ENCODE measurements around the gene CCDC112.
"Not testable (repeated sequence)": the region's sequence is repeated elsewhere in the genome, so short reads cannot be mapped to it uniquely, and the experiment has no call there.

Gene CCDC112

DNA sequence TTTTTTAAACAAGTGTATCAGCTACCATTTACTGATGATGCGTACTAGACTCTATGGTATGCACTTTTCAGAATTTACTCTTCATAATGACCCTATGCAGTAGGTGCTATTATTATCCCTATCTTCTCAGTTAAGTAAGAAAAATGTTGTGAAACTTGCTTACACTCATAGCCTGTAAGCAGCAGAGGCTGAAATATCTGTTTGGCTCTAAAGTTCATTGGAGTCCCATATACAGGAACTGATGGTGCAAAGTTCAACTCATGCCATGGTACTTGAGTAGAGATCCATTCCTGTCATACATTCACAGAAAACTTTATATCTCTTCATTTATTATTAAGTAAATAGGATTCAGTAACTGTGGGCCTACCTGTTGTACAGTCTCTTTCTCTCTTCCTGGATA is 41.4 kb upstream of the CCDC112 start:
- TF ChIP-seq, protein P1, sequence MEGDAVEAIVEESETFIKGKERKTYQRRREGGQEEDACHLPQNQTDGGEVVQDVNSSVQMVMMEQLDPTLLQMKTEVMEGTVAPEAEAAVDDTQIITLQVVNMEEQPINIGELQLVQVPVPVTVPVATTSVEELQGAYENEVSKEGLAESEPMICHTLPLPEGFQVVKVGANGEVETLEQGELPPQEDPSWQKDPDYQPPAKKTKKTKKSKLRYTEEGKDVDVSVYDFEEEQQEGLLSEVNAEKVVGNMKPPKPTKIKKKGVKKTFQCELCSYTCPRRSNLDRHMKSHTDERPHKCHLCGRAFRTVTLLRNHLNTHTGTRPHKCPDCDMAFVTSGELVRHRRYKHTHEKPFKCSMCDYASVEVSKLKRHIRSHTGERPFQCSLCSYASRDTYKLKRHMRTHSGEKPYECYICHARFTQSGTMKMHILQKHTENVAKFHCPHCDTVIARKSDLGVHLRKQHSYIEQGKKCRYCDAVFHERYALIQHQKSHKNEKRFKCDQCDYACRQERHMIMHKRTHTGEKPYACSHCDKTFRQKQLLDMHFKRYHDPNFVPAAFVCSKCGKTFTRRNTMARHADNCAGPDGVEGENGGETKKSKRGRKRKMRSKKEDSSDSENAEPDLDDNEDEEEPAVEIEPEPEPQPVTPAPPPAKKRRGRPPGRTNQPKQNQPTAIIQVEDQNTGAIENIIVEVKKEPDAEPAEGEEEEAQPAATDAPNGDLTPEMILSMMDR (IDR thresholded peaks at IDR 0.05; ENCODE audit: low read depth, low read length): no peak

DNA sequence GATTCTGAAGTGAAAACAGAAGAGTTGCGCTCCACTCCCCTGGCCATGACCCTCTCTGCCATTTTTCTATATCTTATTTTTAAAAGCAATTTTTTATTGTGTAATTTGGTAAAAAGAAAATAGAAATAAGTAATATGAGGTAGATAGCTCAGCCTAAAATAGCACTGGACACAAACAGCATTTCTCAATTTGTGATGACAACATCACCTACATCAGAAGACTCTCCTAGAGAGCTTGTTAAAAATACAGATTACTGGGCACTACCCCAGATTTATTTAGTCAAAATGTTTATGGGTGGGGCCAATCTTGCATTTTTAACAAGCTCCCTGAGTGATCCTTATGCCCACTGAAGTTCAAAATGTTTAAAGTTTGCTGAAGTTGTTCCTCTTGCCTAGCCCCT is 40.5 kb upstream of the CCDC112 start:
- no peak overlapping the region for H3K4me3 ChIP-seq (ENCODE audit: low read depth, low read length)
- TF ChIP-seq, protein P1 (IDR thresholded peaks at IDR 0.05; ENCODE audit: low read depth, low read length): no peak

More for the DNA sequence above, 41.4 kb upstream of the CCDC112 start:
- no peak overlapping the region for H3K4me3 ChIP-seq (ENCODE audit: low read depth, low read length)

DNA sequence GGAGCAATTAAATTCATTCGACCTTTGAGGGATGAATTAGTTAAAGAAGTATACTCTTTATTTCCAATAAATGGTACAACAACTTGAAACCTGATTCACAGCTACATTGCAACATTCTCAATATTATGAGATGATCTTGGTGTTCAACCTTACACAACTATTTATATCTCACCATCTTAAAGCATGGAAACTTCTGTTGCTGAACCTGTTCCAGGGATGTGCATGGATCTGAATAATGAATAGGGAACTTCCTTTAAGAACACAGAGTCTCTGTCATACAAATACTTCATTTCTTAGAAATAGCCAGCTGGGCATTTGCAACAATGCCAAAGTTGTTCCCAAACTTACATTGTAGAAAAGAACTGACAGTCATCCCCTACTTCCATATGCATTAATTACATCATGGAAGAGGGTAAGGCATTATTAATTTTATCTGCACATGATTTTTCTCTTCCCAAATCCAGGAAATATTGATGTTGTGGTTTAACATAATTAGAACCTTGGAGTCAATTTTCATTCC is 39.8 kb upstream of the CCDC112 start:
- H3K4me3 ChIP-seq (ENCODE audit: low read depth, low read length): no peak overlapping the region
- TF ChIP-seq, protein P1 (IDR thresholded peaks at IDR 0.05; ENCODE audit: low read depth, low read length): no peak

DNA sequence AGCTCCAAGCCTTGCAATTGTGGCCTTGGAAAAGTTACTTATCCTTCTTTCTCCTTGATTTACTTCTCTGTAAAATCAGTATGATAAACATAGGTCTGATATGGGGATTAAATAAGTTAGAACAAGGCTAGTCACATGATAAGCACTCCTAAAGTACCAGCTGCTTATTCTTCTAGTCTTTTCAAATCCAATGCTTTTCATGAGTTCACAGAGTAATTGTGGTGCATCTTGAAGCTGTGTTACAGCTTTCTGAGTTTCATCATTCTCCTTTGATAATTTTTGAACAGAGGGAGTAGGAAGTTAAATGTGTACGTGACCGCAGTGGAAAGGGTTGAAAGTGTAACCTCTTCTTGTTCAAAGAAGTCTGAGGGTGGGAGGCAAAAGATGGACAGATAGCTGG is 38.8 kb upstream of the CCDC112 start:
- H3K4me3 ChIP-seq (ENCODE audit: low read depth, low read length): no peak overlapping the region
- TF ChIP-seq, protein P1 (IDR thresholded peaks at IDR 0.05; ENCODE audit: low read depth, low read length): no peak

DNA sequence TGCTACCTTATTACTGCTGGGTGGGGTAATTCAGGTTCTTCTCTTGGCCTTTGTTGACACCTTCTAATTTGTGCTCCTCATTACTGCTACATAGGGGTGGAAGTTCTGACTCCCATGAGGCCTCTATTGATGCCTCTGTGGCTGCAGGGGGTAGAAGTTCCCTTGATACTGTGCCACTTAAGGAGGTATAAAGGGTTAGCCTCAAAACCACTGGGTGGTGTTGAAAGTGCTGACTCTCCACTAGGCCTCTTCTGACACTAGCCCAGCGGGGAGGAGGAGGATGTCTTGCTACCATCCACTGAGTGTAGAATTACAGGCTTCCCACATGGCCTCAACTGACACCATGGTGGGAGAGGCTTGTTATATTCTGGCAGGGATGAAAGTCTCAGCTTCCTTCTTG is 36.7 kb upstream of the CCDC112 start:
- H3K4me3 ChIP-seq (ENCODE audit: low read depth, low read length): no peak overlapping the region
- TF ChIP-seq, protein P1 (IDR thresholded peaks at IDR 0.05; ENCODE audit: low read depth, low read length): no peak

DNA sequence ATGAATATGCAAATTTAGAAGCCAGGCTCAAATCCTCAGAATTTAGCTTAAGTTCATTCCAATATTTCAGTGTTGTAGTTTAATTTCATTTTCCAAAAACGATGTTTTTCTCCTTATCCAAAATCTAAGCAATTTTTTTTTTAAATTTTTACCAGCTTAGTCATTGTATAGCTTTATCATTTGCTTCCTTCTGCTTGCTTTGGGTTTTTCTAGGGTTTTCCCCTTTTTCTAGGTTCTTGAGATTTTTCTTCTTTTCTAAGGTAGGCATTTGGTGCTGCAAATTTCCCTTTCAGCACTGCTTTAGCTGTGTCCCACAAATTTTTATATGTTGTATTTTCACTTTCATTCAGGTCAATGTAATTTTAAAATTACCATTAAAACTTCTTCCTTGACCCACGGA is 34.4 kb upstream of the CCDC112 start:
- TF ChIP-seq, protein P1 (IDR thresholded peaks at IDR 0.05; ENCODE audit: low read depth, low read length): no peak
- H3K4me3 ChIP-seq (ENCODE audit: low read depth, low read length): no peak overlapping the region

DNA sequence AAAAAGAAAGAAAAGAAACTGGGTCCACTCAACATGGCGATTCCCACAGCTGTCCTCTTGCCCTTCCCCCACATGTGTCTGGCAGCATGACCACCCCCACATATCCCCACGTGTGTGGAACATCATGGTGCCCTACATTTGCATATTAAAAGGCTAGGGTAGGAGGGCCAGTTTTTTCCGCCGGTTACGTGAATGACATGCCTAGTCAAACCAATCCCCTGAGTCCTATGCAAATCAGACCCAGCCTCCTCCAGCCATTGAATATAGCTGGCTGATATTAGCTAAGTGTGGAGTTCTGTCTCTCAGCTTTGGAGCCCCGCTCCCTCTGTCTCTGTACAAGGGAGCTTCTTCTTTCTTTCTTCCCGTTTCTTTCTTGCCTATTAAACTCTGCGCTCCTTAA is 33.0 kb upstream of the CCDC112 start:
- no peak overlapping the region for H3K4me3 ChIP-seq (ENCODE audit: low read depth, low read length)
- TF ChIP-seq, protein P1 (IDR thresholded peaks at IDR 0.05; ENCODE audit: low read depth, low read length): no peak

DNA sequence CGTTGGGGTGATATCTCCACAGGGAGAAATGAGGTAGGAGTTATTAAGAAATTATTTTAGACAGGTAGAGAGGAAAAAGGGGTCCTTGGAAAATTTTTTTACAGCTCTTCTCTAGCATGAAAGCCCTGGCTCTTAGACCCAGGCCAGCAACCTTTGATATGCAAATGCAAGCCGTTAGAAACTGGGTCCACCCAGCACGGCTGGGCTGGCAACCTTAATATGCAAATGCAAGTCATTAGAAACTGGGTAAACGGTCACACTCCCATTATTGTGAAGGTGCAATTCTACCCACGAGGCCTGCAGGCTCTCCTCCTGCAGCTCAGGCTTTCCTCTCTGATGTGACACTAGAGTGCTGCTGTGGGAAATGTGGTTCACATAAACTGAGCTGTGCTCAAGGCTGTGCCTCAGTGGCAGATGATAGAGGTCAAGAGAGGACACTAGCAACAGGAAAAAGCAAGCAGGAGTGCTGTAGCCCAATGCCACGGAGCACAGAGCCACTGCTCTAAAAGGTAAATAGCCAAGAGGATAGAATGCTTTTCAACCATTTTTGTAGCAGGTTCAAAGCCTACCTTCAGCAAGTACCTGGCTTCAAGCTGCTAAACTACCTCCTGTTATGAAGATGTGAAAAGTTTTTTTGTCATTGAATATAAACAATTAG is 32.3 kb upstream of the CCDC112 start:
- not testable (repeated sequence) for H3K4me3 ChIP-seq (ENCODE audit: low read depth, low read length)

Measured in WI38 (cell line).